Measurements from ENCODE around the gene MAB21L3.
A peak's percentile ranks its signal among the peaks of the same experiment; 100 is the strongest.

The MAB21L3 gene

DNA sequence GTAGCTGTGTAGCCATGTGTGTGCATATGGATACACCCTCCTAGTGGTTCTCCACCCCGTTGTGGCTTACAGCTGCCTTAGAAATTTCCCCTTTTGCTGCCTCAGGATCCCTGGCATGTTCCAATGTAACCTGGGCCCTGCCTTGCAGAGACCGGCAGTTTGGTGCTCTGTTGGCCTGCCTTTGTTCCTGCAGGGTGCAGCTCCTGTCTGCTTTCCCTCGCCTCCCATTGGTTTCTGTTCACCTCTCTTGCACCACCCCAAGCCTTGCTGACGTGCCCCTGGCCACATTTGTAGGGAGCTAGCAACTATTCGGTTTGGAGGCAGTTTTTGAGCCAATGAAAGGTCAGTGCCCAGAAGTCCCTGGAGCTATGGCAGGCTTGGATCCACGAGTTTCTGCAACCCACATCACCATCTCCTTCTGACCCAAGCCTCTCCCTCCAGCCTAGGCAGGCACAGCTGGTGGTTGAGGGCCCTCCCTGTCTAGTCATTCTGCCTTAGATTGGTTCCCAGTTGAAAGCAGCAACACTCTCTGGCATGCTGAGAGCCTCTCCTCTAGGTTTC lies 54.9 kb downstream of the MAB21L3 start:
- Histone ChIP-seq H3K27ac (ENCODE audit: insufficient read depth in 1 of 2, low read depth in 1 of 2, low read length in 2 of 2, poor library complexity in 1 of 2, severe bottlenecking in 2 of 2) (no peak overlapping the region), H3K27me3 (replicated peaks in 2 of 5; ENCODE audit: control insufficient read depth in 4 of 5, insufficient read depth in 5 of 5, low read length in 4 of 5) (no peaks in the 10 kb centered on the region), H3K36me3 (ENCODE audit: control insufficient read depth in 4 of 4, insufficient read depth in 4 of 4, low read length in 3 of 4) (no peaks in the 10 kb centered on the region), H3K4me1 (ENCODE audit: control extremely low read depth in 1 of 4, control insufficient read depth in 4 of 4, insufficient read depth in 4 of 4, low read length in 3 of 4) (peaks cover 6 to 36% (median 22%) of the 10 kb centered on the region in 4 experiments), H3K9me3 (ENCODE audit: control extremely low read depth in 1 of 5, control insufficient read depth in 4 of 5, insufficient read depth in 2 of 5, low read depth in 1 of 5, low read length in 4 of 5) (no peaks in the 10 kb centered on the region), H3K4me3 (ENCODE audit: control insufficient read depth in 1 of 7, extremely low read depth in 1 of 7, insufficient read depth in 4 of 7, low read depth in 2 of 7, low read length in 6 of 7) (no peak overlapping the region)
- 72% methylated on average over 5 of the region's 6 CpGs for WGBS (ENCODE audit: insufficient coverage)
- CTCF ChIA-PET: interaction anchor here (0.9 to 7.0 kb wide), 8 partner anchors 8 to 330 kb away, joined by 3 to 78 read pairs (median 4); no protein-coding TSS in a partner anchor
- DNase-seq: peak in 2 of 3 donors; percentile 22 to 28
- POLR2A ChIA-PET: interaction anchor here (0.6 kb wide), 1 partner anchor 77 kb away, joined by 3 read pairs; no protein-coding TSS in a partner anchor

DNA sequence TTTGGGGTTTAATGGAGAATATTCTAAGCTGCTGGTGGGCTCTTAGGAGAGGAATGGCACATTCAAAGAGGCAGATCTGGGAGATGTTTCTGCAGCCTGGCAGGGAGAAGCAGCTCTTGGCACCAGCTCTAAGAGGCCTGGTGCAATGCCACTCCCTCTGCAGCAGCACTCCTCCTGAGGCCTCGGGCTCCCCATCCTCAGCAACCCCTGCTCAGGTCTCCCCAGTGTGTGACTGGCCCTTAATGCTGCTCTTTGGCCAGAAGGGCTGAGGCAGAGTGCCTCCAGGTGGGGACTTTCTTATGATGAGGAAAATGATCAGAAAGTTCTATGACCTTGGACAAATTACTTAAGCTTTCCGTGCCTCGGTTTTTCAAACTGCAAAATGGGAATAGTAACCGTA lies 55.5 kb downstream of the MAB21L3 start:
- Histone ChIP-seq H3K36me3 (ENCODE audit: control insufficient read depth in 4 of 4, insufficient read depth in 4 of 4, low read length in 3 of 4) (no peaks in the 10 kb centered on the region), H3K9me3 (ENCODE audit: control extremely low read depth in 1 of 5, control insufficient read depth in 4 of 5, insufficient read depth in 2 of 5, low read depth in 1 of 5, low read length in 4 of 5) (no peaks in the 10 kb centered on the region), H3K27me3 (replicated peaks in 2 of 5; ENCODE audit: control insufficient read depth in 4 of 5, insufficient read depth in 5 of 5, low read length in 4 of 5) (no peaks in the 10 kb centered on the region), H3K4me3 (ENCODE audit: control insufficient read depth in 1 of 7, extremely low read depth in 1 of 7, insufficient read depth in 4 of 7, low read depth in 2 of 7, low read length in 6 of 7) (no peak overlapping the region), H3K4me1 (ENCODE audit: control extremely low read depth in 1 of 4, control insufficient read depth in 4 of 4, insufficient read depth in 4 of 4, low read length in 3 of 4) (peaks cover 6 to 36% (median 22%) of the 10 kb centered on the region in 4 experiments), H3K27ac (ENCODE audit: insufficient read depth in 1 of 2, low read depth in 1 of 2, low read length in 2 of 2, poor library complexity in 1 of 2, severe bottlenecking in 2 of 2) (no peak overlapping the region)
- ChIA-PET POLR2A (no interaction called here), CTCF (interaction anchor here (1.1 to 7.0 kb wide), 8 partner anchors 9 to 335 kb away, joined by 3 to 78 read pairs (median 4); no protein-coding TSS in a partner anchor)
- DNase-seq: no peak
- whole genome bisulfite sequencing (ENCODE audit: insufficient coverage): 95% methylated on average over 3 of the region's 4 CpGs

DNA sequence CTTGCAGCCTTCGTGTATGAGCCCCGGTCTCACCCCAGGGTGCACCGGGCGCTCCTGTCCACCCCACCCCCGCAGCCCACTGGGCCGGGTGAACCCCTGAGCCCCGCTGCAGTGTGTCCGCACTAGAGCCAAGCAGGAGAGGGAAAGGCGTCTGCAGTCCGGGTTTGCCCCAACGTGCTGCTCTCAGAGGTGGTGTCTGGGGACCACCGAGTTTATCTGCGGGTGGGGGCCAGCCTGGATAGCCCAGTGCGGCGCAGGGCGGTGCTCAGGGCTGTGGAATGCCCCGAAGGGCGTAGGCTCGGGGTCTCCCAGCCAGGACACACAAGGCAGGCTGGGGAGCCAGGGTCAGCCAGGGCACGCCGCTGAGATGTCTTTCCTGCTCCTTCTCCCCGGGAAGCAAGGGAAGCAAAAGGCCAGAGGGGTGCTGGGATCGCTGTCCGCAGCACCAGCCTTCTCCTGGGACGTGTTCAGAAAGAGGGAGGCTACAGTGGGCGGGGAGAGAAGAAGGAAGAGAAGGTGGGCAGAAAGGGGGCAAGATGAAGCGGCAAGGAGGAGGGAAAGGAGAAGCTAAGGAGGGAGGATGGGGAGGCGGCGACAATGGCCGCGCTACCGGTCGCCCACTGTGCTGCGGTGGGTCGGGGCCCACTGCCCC lies 56.6 kb downstream of the MAB21L3 start:
- H3K27ac ChIP-seq (ENCODE audit: insufficient read depth in 1 of 2, low read depth in 1 of 2, low read length in 2 of 2, poor library complexity in 1 of 2, severe bottlenecking in 2 of 2): no peak overlapping the region
- POLR2A ChIA-PET: no interaction called here
- H3K9me3 ChIP-seq (ENCODE audit: control extremely low read depth in 1 of 5, control insufficient read depth in 4 of 5, insufficient read depth in 2 of 5, low read depth in 1 of 5, low read length in 4 of 5): no peaks in the 10 kb centered on the region
- CTCF ChIA-PET: interaction anchor here (1.0 to 7.0 kb wide), 8 partner anchors 9 to 334 kb away, joined by 3 to 78 read pairs (median 5); no protein-coding TSS in a partner anchor
- 32% methylated on average over 28 of the region's 35 CpGs for WGBS (ENCODE audit: insufficient coverage)
- no peaks in the 10 kb centered on the region for H3K36me3 ChIP-seq (ENCODE audit: control insufficient read depth in 4 of 4, insufficient read depth in 4 of 4, low read length in 3 of 4)
- H3K4me1 ChIP-seq (ENCODE audit: control extremely low read depth in 1 of 4, control insufficient read depth in 4 of 4, insufficient read depth in 4 of 4, low read length in 3 of 4): peaks cover 6 to 36% (median 22%) of the 10 kb centered on the region in 4 experiments
- peak overlapping the region; percentile 37 to 85 (median 66) for H3K4me3 ChIP-seq (ENCODE audit: control insufficient read depth in 1 of 7, extremely low read depth in 1 of 7, insufficient read depth in 4 of 7, low read depth in 2 of 7, low read length in 6 of 7)
- H3K27me3 ChIP-seq (replicated peaks in 2 of 5; ENCODE audit: control insufficient read depth in 4 of 5, insufficient read depth in 5 of 5, low read length in 4 of 5): no peaks in the 10 kb centered on the region
- DNase-seq: peak; percentile 12 to 36 (median 21)

DNA sequence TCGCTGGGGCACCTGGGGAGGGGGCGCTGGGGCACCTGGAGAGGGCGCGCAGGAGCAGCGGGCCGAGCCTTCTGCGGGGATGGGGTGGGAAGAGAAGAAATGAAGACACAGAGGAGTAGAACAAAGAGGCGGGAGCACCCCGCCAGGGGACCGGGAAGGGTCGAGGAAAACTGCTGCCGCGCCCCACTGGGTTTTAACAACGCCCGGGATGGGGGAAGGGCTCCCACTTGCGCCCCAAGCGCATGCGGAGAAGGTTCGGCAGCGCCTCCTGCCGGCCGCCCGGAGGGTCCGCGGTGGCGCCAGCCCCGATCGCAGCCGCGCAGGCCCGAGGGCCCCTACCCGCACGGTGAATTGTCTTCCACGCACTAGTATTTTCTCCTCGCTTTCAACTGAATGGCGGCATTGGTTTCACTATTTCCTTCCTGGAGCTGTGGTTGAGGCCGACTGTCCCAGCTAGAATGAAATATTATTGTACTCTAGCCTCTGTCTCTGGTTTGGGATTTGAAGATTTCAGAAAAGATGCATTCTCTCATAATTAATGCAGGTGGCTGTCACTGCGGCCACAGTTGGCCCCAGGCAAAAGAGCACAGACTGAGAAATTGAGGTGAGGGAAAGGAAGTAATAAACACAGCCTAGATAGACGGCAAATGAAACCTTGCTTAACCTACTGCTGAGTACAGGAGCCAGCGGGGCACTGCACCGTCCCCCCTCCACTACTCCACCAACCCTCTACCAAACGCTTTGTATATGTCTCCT lies 57.3 kb downstream of the MAB21L3 start:
- POLR2A ChIA-PET: no interaction called here
- no peaks in the 10 kb centered on the region for H3K36me3 ChIP-seq (ENCODE audit: control insufficient read depth in 4 of 4, insufficient read depth in 4 of 4, low read length in 3 of 4)

DNA sequence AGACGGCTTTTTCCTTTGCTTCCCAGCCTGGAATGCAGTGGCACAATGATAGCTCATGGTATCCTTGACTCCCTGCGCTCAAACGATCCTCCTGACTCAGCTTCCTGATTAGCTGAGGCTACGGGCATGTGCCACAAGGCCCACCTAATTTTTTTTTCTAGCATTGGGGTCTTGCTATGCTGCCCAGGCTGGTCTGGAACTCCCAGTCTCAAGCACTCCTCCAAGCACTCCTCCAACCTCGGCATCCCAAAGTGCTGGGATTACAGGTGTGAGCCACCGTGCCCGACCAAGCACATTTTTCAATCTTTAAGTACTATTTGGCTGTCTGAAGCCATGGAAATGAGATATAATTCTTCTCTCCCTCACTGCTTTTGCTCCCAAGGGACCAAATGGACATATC lies 58.7 kb downstream of the MAB21L3 start:
- no peak for DNase-seq
- POLR2A ChIA-PET: no interaction called here
- WGBS (ENCODE audit: insufficient coverage): 100% methylated on average over 6 of the region's 7 CpGs

More for the DNA sequence above, 57.3 kb downstream of the MAB21L3 start:
- H3K9me3 ChIP-seq (ENCODE audit: control extremely low read depth in 1 of 5, control insufficient read depth in 4 of 5, insufficient read depth in 2 of 5, low read depth in 1 of 5, low read length in 4 of 5): no peaks in the 10 kb centered on the region
- H3K4me1 ChIP-seq (ENCODE audit: control extremely low read depth in 1 of 4, control insufficient read depth in 4 of 4, insufficient read depth in 4 of 4, low read length in 3 of 4): peaks cover 6 to 36% (median 22%) of the 10 kb centered on the region in 4 experiments
- DNase-seq: peak; percentile 80 to 89 (median 89)
- CTCF ChIA-PET: interaction anchor here (0.6 to 7.0 kb wide), 16 partner anchors 9 to 331 kb away, joined by 3 to 78 read pairs (median 4); no protein-coding TSS in a partner anchor
- peak overlapping the region; percentile 37 to 85 (median 66) for H3K4me3 ChIP-seq (ENCODE audit: control insufficient read depth in 1 of 7, extremely low read depth in 1 of 7, insufficient read depth in 4 of 7, low read depth in 2 of 7, low read length in 6 of 7)
- under 1% methylated on average over 32 of the region's 42 CpGs for WGBS (ENCODE audit: insufficient coverage)
- no peak overlapping the region for H3K27ac ChIP-seq (ENCODE audit: insufficient read depth in 1 of 2, low read depth in 1 of 2, low read length in 2 of 2, poor library complexity in 1 of 2, severe bottlenecking in 2 of 2)
- no peaks in the 10 kb centered on the region for H3K27me3 ChIP-seq (replicated peaks in 2 of 5; ENCODE audit: control insufficient read depth in 4 of 5, insufficient read depth in 5 of 5, low read length in 4 of 5)

DNA sequence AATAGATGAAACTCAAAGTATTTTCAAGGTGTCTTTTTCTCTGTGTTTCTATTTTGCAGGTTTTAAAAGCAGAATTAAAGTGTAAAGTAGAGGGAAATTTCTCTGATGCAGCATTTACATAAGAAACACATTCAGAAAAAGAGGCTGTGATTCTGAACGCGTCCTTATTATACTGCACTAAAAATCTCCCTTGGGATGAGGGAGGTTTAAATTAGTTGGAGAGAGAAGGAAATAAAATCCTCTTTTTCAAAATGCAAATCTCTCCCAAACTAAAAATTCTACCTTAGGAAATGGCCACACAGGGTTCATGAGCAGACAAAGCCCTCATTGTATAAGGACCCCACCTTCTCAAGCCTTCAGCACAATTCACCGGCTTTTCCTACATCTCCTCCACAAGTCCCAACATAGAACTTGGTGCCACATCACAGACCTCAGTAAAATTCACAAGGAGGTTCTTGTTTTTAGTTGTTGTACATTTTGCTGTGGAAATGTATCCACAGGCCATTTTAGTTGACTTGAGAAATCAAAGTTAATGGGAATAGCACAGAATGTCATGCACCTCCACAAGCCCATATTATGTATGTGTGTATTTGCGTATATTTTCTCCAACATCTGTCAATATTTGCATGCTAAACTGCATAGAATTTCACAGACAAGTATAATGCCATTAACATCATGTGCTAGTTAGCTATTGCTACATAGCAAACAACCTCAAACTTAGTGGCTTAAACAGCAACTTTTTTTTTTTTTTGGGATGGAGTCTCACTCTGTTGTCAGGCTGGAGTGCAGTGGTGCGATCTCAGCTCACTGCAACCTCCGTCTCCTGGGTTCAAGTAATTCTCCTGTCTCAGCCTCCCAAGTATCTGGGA lies 59.8 kb downstream of the MAB21L3 start:
- H3K27ac ChIP-seq (ENCODE audit: insufficient read depth in 1 of 2, low read depth in 1 of 2, low read length in 2 of 2, poor library complexity in 1 of 2, severe bottlenecking in 2 of 2): no peak overlapping the region
- POLR2A ChIA-PET: no interaction called here
- H3K27me3 ChIP-seq (replicated peaks in 2 of 5; ENCODE audit: control insufficient read depth in 4 of 5, insufficient read depth in 5 of 5, low read length in 4 of 5): no peaks in the 10 kb centered on the region
- DNase-seq: no peak
- no peaks in the 10 kb centered on the region for H3K9me3 ChIP-seq (ENCODE audit: control extremely low read depth in 1 of 5, control insufficient read depth in 4 of 5, insufficient read depth in 2 of 5, low read depth in 1 of 5, low read length in 4 of 5)
- CTCF ChIA-PET: interaction anchor here (0.6 to 1.5 kb wide), 3 partner anchors 11 to 980 kb away, joined by 3 to 4 read pairs (median 3); no protein-coding TSS in a partner anchor
- peaks cover 6 to 22% (median 15%) of the 10 kb centered on the region in 4 experiments for H3K4me1 ChIP-seq (ENCODE audit: control extremely low read depth in 1 of 4, control insufficient read depth in 4 of 4, insufficient read depth in 4 of 4, low read length in 3 of 4)
- WGBS (ENCODE audit: insufficient coverage): 100% methylated on average over 1 of the region's 6 CpGs
- no peak overlapping the region for H3K4me3 ChIP-seq (ENCODE audit: control insufficient read depth in 1 of 7, extremely low read depth in 1 of 7, insufficient read depth in 4 of 7, low read depth in 2 of 7, low read length in 6 of 7)
- H3K36me3 ChIP-seq (ENCODE audit: control insufficient read depth in 4 of 4, insufficient read depth in 4 of 4, low read length in 3 of 4): no peaks in the 10 kb centered on the region

More for the DNA sequence above, 58.7 kb downstream of the MAB21L3 start:
- Histone ChIP-seq H3K4me3 (ENCODE audit: control insufficient read depth in 1 of 7, extremely low read depth in 1 of 7, insufficient read depth in 4 of 7, low read depth in 2 of 7, low read length in 6 of 7) (no peak overlapping the region), H3K27ac (ENCODE audit: insufficient read depth in 1 of 2, low read depth in 1 of 2, low read length in 2 of 2, poor library complexity in 1 of 2, severe bottlenecking in 2 of 2) (no peak overlapping the region), H3K27me3 (replicated peaks in 2 of 5; ENCODE audit: control insufficient read depth in 4 of 5, insufficient read depth in 5 of 5, low read length in 4 of 5) (no peaks in the 10 kb centered on the region), H3K36me3 (ENCODE audit: control insufficient read depth in 4 of 4, insufficient read depth in 4 of 4, low read length in 3 of 4) (no peaks in the 10 kb centered on the region), H3K4me1 (ENCODE audit: control extremely low read depth in 1 of 4, control insufficient read depth in 4 of 4, insufficient read depth in 4 of 4, low read length in 3 of 4) (peaks cover 6 to 32% (median 21%) of the 10 kb centered on the region in 4 experiments), H3K9me3 (ENCODE audit: control extremely low read depth in 1 of 5, control insufficient read depth in 4 of 5, insufficient read depth in 2 of 5, low read depth in 1 of 5, low read length in 4 of 5) (no peaks in the 10 kb centered on the region)
- CTCF ChIA-PET: interaction anchor here (1.2 to 7.0 kb wide), 4 partner anchors 8 to 315 kb away, joined by 3 to 78 read pairs (median 15); no protein-coding TSS in a partner anchor
